8988T (cell line): ENCODE data around the gene ZFAND4.
"Not testable (repeated sequence)": the region's sequence is repeated elsewhere in the genome, so short reads cannot be mapped to it uniquely, and the experiment has no call there.

Source experiments
- DNase-seq: peaks from one replicate; pipeline ENCODE4 v3.0.0; 2011

The ZFAND4 gene

GRCh38 chr10:45672181-45673073, at the start of gene ZFAND4:
Gene ZFAND4, minus strand, starts transcription at chr10:45672772. Its CDS starts 9,047 bp downstream, at chr10:45663725.
- peak; percentile 95 for DNase-seq

GRCh38 chr10:45721503-45721902, 48.9 kb upstream of the ZFAND4 start:
- not testable (repeated sequence) for DNase-seq

- DNase-seq = not testable (repeated sequence)
Measured at GRCh38 chr10:45717642-45718041, 45.1 kb upstream of the ZFAND4 start.

GRCh38 chr10:45717053-45717452, 44.5 kb upstream of the ZFAND4 start:
- not testable (repeated sequence) for DNase-seq

GRCh38 chr10:45711223-45711622, 38.7 kb upstream of the ZFAND4 start:
- DNase-seq = not testable (repeated sequence)

- DNase-seq = not testable (repeated sequence)
Measured at GRCh38 chr10:45710200-45710796, 37.7 kb upstream of the ZFAND4 start.

GRCh38 chr10:45678467-45678866, 5.9 kb upstream of the ZFAND4 start:
- not testable (repeated sequence) for DNase-seq

GRCh38 chr10:45675388-45675787, 2.8 kb upstream of the ZFAND4 start:
- DNase-seq = no peak

GRCh38 chr10:45673074-45673648, 589 bp upstream of the ZFAND4 start:
- no peak for DNase-seq

- not testable (repeated sequence) for DNase-seq
Measured at GRCh38 chr10:45671300-45671699, 1.3 kb downstream of the ZFAND4 start.

GRCh38 chr10:45669897-45670296, 2.7 kb downstream of the ZFAND4 start:
- not testable (repeated sequence) for DNase-seq

GRCh38 chr10:45660876-45661411, 11.6 kb downstream of the ZFAND4 start:
- no peak for DNase-seq

- no peak for DNase-seq
Measured at GRCh38 chr10:45657033-45657926, 15.3 kb downstream of the ZFAND4 start.

GRCh38 chr10:45655219-45655618, 17.4 kb downstream of the ZFAND4 start:
- DNase-seq = no peak

- DNase-seq = not testable (repeated sequence)
Measured at GRCh38 chr10:45654753-45655141, 17.8 kb downstream of the ZFAND4 start.

- no peak for DNase-seq
Measured at GRCh38 chr10:45653454-45653853, 19.1 kb downstream of the ZFAND4 start.

- no peak for DNase-seq
Measured at GRCh38 chr10:45652511-45652910, 20.1 kb downstream of the ZFAND4 start.

GRCh38 chr10:45649296-45649695, 23.3 kb downstream of the ZFAND4 start:
- DNase-seq = no peak

- no peak for DNase-seq
Measured at GRCh38 chr10:45647118-45647517, 25.5 kb downstream of the ZFAND4 start.

GRCh38 chr10:45646384-45647050, 26.1 kb downstream of the ZFAND4 start:
- no peak for DNase-seq

GRCh38 chr10:45644527-45644926, 28.0 kb downstream of the ZFAND4 start:
- DNase-seq = no peak

GRCh38 chr10:45640941-45641340, 31.6 kb downstream of the ZFAND4 start:
- DNase-seq = no peak
